Mesenchymal stem cell (in vitro differentiated cells and primary cell): ENCODE measurements around the gene TREM2.

Experiments used
- DNase-seq: peaks from one replicate; pipeline ENCODE4 v3.0.0-alpha.2; 2013
- H2AFZ ChIP-seq: one replicate; pipeline ENCODE4 v1.6.1; 2013; ENCODE audit warnings: low read depth, mild to moderate bottlenecking, control low read depth, inconsistent platforms, low read length, moderate library complexity
- H2AK5ac ChIP-seq: 2 replicates; pipeline ENCODE4 v1.6.1; 2013; ENCODE audit warnings: low read length, moderate library complexity, mild to moderate bottlenecking, inconsistent platforms; ENCODE audit not compliant: severe bottlenecking
- H2BK120ac ChIP-seq: one replicate; pipeline ENCODE4 v1.6.1; 2013; ENCODE audit warnings: low read depth, mild to moderate bottlenecking, inconsistent platforms, low read length, moderate library complexity
- H2BK12ac ChIP-seq, 2 experiments: one replicate each; pipeline ENCODE4 v1.6.1; 2013; ENCODE audit warnings: inconsistent platforms in 2 of 2, low read length in 2 of 2, mild to moderate bottlenecking in 2 of 2, moderate library complexity in 2 of 2, control low read depth in 1 of 2
- H2BK15ac ChIP-seq: one replicate; pipeline ENCODE4 v1.6.1; 2013; ENCODE audit warnings: mild to moderate bottlenecking, low read depth, inconsistent platforms; ENCODE audit not compliant: poor library complexity, severe bottlenecking
- H2BK5ac ChIP-seq: 2 replicates; pipeline ENCODE4 v1.6.1; 2013; ENCODE audit warnings: low read depth, mild to moderate bottlenecking, low read length, control low read depth, inconsistent platforms; ENCODE audit not compliant: poor library complexity, severe bottlenecking
- H3K14ac ChIP-seq, 2 experiments: one replicate each; pipeline ENCODE4 v1.6.1; 2013; ENCODE audit warnings: inconsistent platforms in 2 of 2, low read length in 2 of 2, control low read depth in 1 of 2, mild to moderate bottlenecking in 1 of 2, moderate library complexity in 1 of 2
- H3K18ac ChIP-seq, 2 experiments: one replicate each; pipeline ENCODE4 v1.6.1; 2013; ENCODE audit warnings: inconsistent platforms in 2 of 2, low read length in 2 of 2, control low read depth in 1 of 2, low read depth in 1 of 2, mild to moderate bottlenecking in 1 of 2
- H3K23ac ChIP-seq, 2 experiments: one replicate each; pipeline ENCODE4 v1.6.1; 2013; ENCODE audit warnings: inconsistent platforms in 2 of 2, low read length in 2 of 2, mild to moderate bottlenecking in 2 of 2, moderate library complexity in 2 of 2, control low read depth in 1 of 2
- H3K27ac ChIP-seq: 2 replicates; pipeline ENCODE4 v1.5.1; 2013; ENCODE audit warnings: mild to moderate bottlenecking, moderate library complexity, low read length, control low read depth, inconsistent platforms; ENCODE audit not compliant: poor library complexity, severe bottlenecking
- H3K27me3 ChIP-seq, 2 experiments: 2 replicates each; pipeline versions ENCODE4 v1.6.1 to v1.7.0; 2013; ENCODE audit warnings: low read length in 2 of 2, mild to moderate bottlenecking in 2 of 2, moderate library complexity in 2 of 2, control low read depth in 1 of 2, inconsistent platforms in 1 of 2; ENCODE audit not compliant: control insufficient read depth in 1 of 2, insufficient read depth in 1 of 2
- H3K36me3 ChIP-seq, 2 experiments: 2 replicates each; pipeline versions ENCODE4 v1.6.1 to v1.7.0; 2013; ENCODE audit warnings: low read length in 2 of 2, control low read depth in 1 of 2, inconsistent platforms in 1 of 2, low read depth in 1 of 2, mild to moderate bottlenecking in 1 of 2; ENCODE audit not compliant: insufficient read depth in 2 of 2, control insufficient read depth in 1 of 2
- H3K4ac ChIP-seq, 2 experiments: one replicate each; pipeline ENCODE4 v1.6.1; 2013; ENCODE audit warnings: inconsistent platforms in 2 of 2, low read length in 2 of 2, mild to moderate bottlenecking in 2 of 2, moderate library complexity in 2 of 2, control low read depth in 1 of 2, low read depth in 1 of 2
- H3K4me1 ChIP-seq: 2 replicates; pipeline ENCODE4 v1.6.1; 2013; ENCODE audit warnings: low read depth, low read length, control low read depth; ENCODE audit not compliant: control insufficient read depth, insufficient read depth
- H3K4me2 ChIP-seq: 2 replicates; pipeline ENCODE4 v1.6.1; 2013; ENCODE audit warnings: low read length, mild to moderate bottlenecking, inconsistent platforms; ENCODE audit not compliant: poor library complexity, severe bottlenecking
- H3K4me3 ChIP-seq, 2 experiments: 2 replicates each; pipeline versions ENCODE4 v1.5.1 to v1.7.0; 2013; ENCODE audit warnings: low read length in 2 of 2, mild to moderate bottlenecking in 2 of 2, control low read depth in 1 of 2, low read depth in 1 of 2; ENCODE audit not compliant: insufficient read depth in 1 of 2
- H3K79me1 ChIP-seq: replicated peaks from 2 replicates; pipeline ENCODE4 v1.6.1; 2013; ENCODE audit warnings: mild to moderate bottlenecking, control low read depth, low read length, inconsistent platforms; ENCODE audit not compliant: poor library complexity, severe bottlenecking
- H3K9ac ChIP-seq: 2 replicates; pipeline ENCODE4 v1.7.0; 2013; ENCODE audit warnings: mild to moderate bottlenecking, low read length, moderate library complexity
- H3K9me3 ChIP-seq: 2 replicates; pipeline ENCODE4 v1.7.0; 2013; ENCODE audit warnings: mild to moderate bottlenecking, low read length; ENCODE audit not compliant: control insufficient read depth
- H4K8ac ChIP-seq: one replicate; pipeline ENCODE4 v1.6.1; 2013; ENCODE audit warnings: inconsistent platforms, mild to moderate bottlenecking, low read length, moderate library complexity
- H4K91ac ChIP-seq: one replicate; pipeline ENCODE4 v1.6.1; 2013; ENCODE audit warnings: mild to moderate bottlenecking, low read length, inconsistent platforms
- WGBS: methylation state at CpG from one replicate; pipeline ENCODE4 v1.1.7; 2013; ENCODE audit warnings: mixed read lengths; 5-methylcytosine and 5-hydroxymethylcytosine counted together

TREM2 gene

GRCh38 chr6:41197234-41197633 lies 34.3 kb upstream of the TREM2 start:
- Histone ChIP-seq H4K8ac (no peak overlapping the region), H3K18ac (no peak overlapping the region), H2AFZ (no peak overlapping the region), H3K36me3 (no peaks in the 10 kb centered on the region), H3K14ac (no peak overlapping the region), H2BK5ac (no peak overlapping the region), H2BK12ac (no peak overlapping the region), H2BK15ac (no peak overlapping the region), H3K23ac (no peak overlapping the region), H4K91ac (no peak overlapping the region), H3K4ac (no peak overlapping the region), H3K27me3 (peaks cover 29 to 57% of the 10 kb centered on the region in 2 experiments), H2BK120ac (no peak overlapping the region), H3K4me2 (no peak overlapping the region), H3K9ac (no peak overlapping the region), H2AK5ac (no peak overlapping the region), H3K79me1 (no peaks in the 10 kb centered on the region), H3K27ac (no peak overlapping the region), H3K4me1 (no peaks in the 10 kb centered on the region), H3K9me3 (no peaks in the 10 kb centered on the region), H3K4me3 (no peak overlapping the region)
- no peak for DNase-seq
- WGBS: 83% methylated on average over 1 of the region's 3 CpGs

- Histone ChIP-seq H3K9ac (no peak overlapping the region), H2BK5ac (no peak overlapping the region), H3K9me3 (peaks cover 9% of the 10 kb centered on the region), H2BK12ac (no peak overlapping the region), H2AFZ (no peak overlapping the region), H3K79me1 (no peaks in the 10 kb centered on the region), H3K36me3 (no peaks in the 10 kb centered on the region), H3K23ac (no peak overlapping the region), H2BK120ac (no peak overlapping the region), H3K4me3 (no peak overlapping the region), H3K14ac (no peak overlapping the region), H2BK15ac (no peak overlapping the region), H4K91ac (no peak overlapping the region), H3K27ac (no peak overlapping the region), H3K4me2 (no peak overlapping the region), H4K8ac (no peak overlapping the region), H3K27me3 (peaks cover 36 to 55% of the 10 kb centered on the region in 2 experiments), H3K4me1 (no peaks in the 10 kb centered on the region), H2AK5ac (no peak overlapping the region), H3K4ac (no peak overlapping the region), H3K18ac (no peak overlapping the region)
- DNase-seq: no peak
- WGBS: 92% methylated on average over 3 of the region's 3 CpGs
Measured at GRCh38 chr6:41194386-41194785, 31.5 kb upstream of the TREM2 start.

GRCh38 chr6:41193884-41194283 lies 31.0 kb upstream of the TREM2 start:
- Histone ChIP-seq H3K4me2 (no peak overlapping the region), H3K4me3 (no peak overlapping the region), H3K36me3 (no peaks in the 10 kb centered on the region), H2BK5ac (no peak overlapping the region), H3K23ac (no peak overlapping the region), H3K9ac (no peak overlapping the region), H3K27ac (no peak overlapping the region), H2BK15ac (no peak overlapping the region), H3K9me3 (peaks cover 12% of the 10 kb centered on the region), H2AK5ac (no peak overlapping the region), H3K4me1 (no peaks in the 10 kb centered on the region), H4K91ac (no peak overlapping the region), H3K79me1 (no peaks in the 10 kb centered on the region), H2BK12ac (no peak overlapping the region), H2BK120ac (no peak overlapping the region), H3K14ac (no peak overlapping the region), H3K4ac (no peak overlapping the region), H3K18ac (no peak overlapping the region), H3K27me3 (peaks cover 36 to 52% of the 10 kb centered on the region in 2 experiments), H2AFZ (no peak overlapping the region), H4K8ac (no peak overlapping the region)
- no peak for DNase-seq
- WGBS: 58% methylated on average over 4 of the region's 5 CpGs

- no peak overlapping the region for H3K4me2 ChIP-seq
- no peak overlapping the region for H3K4me3 ChIP-seq
- no peaks in the 10 kb centered on the region for H3K4me1 ChIP-seq
- H4K91ac ChIP-seq: no peak overlapping the region
- H2BK12ac ChIP-seq: no peak overlapping the region
- H3K18ac ChIP-seq: no peak overlapping the region
- H2AFZ ChIP-seq: no peak overlapping the region
- H3K36me3 ChIP-seq: no peaks in the 10 kb centered on the region
- 85% methylated on average over 5 of the region's 5 CpGs for WGBS
- H2AK5ac ChIP-seq: no peak overlapping the region
- H3K79me1 ChIP-seq: no peaks in the 10 kb centered on the region
- peaks cover 12% of the 10 kb centered on the region for H3K9me3 ChIP-seq
- H3K14ac ChIP-seq: no peak overlapping the region
- H4K8ac ChIP-seq: no peak overlapping the region
- H2BK15ac ChIP-seq: no peak overlapping the region
- H3K9ac ChIP-seq: no peak overlapping the region
- no peak overlapping the region for H3K27ac ChIP-seq
- H2BK120ac ChIP-seq: no peak overlapping the region
- H2BK5ac ChIP-seq: no peak overlapping the region
- H3K27me3 ChIP-seq: peaks cover 42 to 53% of the 10 kb centered on the region in 2 experiments
- DNase-seq: no peak
- no peak overlapping the region for H3K4ac ChIP-seq
- H3K23ac ChIP-seq: no peak overlapping the region
Measured at GRCh38 chr6:41193171-41193734, 30.3 kb upstream of the TREM2 start.
